LHCN-M2 (cell line): ENCODE results near the gene INTS1. TPM values are rescaled to one million over a fixed set of nuclear protein-coding genes. Genes with fewer than 3 reads are reported as not detected.

Source experiments
- DNase-seq: peaks from one replicate; pipeline ENCODE4 v3.0.0-alpha.2; 2012; ENCODE audit warnings: low read depth
- total RNA-seq: library from RNA; depleted of rRNA; stranded (reverse); fragments of >200 nt; gene quantifications from 2 replicates; pipeline ENCODE4 v1.2.3, GENCODE V29; 2014

INTS1 gene
- total RNA-seq, 1 experiment from 2014 or later = 69.6 TPM

DNA sequence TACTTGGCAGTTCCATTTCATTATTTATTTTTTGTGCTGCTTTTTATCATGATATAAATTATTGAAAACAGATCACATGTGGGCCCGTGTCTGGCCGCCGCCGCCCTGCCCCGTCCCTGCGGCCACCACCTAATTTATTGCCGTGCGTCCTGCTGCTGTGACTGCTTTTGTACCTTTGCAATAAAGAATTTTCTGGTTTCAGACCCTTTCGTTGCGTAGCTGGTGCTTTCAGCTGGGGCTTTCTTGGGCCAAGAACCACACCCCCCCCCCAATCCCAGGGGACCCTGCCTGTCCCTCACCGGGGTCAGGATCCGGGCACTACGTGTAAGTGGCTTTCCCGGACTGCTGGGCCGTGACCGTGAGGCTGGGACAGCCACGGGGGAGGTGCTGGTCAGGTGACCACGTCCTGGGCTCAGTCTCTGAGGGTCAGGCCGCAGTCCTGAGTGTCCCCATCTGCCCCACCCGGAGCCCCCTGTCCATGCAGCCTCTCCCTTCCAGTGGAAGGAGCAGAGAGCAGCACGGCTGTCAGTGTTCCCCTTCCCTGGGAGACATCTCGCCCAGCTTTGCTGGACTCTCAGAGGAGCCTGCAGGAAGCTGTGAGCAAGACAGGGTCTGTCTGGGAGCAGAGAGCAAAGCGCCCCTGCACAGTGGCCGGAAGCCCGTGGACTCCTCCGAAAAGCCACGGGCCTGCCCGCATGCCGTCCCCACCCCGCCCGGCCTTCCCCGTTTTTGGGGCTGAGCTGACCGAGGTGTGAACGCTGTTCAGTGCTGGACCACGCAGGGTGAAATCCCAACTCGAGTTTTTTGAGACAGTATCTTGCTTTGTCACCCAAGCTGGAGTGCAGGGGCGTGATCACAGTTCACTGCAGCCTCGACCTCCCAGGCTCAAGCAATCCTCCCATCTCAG lies 38.9 kb upstream of the INTS1 start:
- no peak for DNase-seq

DNA sequence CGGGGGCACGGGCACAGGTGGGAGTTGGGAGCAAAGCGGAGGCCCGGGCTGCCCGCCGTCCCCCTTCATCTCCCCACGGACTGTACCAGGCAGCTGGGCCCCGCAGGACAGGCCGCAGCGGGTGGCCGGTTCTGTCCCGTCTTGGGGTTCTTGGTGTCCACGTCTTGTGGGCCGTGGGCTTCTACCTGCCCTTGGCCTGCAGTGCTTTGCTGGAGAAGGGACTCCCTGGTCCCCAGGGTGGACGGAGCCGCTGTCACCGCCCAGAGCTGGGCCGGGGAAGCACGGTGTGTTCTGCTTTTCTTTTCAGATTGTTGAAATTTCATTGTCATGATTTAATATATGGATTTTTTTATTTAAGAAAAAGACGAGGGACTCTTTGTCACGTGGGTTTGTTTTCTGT lies 38.1 kb upstream of the INTS1 start:
- no peak for DNase-seq

DNA sequence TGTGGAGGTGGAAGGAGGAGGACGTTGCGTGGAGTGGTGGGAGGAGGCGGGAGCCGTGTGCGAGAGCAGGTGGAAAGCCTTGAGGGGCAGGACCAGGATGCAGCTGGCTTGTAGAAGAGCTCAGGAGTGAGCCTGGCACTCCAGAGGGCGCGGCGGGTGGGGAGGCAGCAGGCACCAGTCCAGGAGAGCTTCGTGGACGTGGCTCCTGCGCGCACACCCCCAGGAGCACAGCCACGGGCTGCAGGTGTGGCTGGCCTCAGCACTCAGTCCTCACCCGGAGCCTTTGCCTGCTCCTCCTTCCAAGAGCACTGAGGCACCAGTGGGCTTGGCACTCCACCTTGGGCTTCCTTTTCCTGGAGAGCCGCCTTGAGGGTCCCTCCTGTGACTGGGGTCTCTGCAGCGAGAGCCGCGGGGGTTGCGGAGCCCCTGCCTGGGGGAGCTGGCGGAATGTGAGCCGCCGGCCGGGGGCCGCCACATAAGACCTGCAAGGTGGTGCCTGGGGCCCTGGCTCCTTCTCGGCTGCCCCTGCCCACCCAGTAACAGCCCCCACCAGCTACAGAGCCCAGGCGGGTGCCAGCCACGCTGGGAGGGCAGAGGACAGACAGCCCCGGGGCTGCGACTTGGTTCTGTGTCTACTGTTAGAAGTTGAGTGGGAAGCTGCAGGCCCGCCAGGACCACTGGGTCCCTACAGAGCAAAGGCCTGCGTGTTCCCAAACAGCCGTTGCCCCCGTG lies 37.4 kb upstream of the INTS1 start:
- DNase-seq = no peak

DNA sequence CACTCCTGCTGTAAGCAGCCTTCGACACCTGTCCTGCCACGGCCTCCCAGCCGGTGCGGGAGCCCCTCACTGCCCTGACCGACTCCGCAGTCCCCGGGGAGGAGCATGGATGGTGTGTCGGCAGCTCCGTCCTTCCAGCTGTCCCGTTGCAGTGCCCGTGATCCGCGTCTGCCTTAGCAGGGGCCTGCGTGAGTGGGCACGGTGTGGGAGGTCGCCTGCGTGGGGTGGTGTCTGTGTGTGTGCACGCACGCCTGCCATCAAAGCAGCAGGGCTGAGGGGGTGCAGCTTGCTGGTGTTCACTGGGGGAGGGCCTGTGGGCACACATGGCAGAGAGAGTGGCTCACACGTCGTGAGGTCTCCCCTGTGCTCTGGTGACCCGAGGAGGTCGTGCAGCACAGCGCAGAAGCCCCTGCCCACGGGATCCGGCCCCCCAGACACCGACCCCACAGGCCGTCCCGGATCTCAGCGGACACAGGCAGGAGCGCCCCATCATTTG lies 36.6 kb upstream of the INTS1 start:
- DNase-seq = no peak

DNA sequence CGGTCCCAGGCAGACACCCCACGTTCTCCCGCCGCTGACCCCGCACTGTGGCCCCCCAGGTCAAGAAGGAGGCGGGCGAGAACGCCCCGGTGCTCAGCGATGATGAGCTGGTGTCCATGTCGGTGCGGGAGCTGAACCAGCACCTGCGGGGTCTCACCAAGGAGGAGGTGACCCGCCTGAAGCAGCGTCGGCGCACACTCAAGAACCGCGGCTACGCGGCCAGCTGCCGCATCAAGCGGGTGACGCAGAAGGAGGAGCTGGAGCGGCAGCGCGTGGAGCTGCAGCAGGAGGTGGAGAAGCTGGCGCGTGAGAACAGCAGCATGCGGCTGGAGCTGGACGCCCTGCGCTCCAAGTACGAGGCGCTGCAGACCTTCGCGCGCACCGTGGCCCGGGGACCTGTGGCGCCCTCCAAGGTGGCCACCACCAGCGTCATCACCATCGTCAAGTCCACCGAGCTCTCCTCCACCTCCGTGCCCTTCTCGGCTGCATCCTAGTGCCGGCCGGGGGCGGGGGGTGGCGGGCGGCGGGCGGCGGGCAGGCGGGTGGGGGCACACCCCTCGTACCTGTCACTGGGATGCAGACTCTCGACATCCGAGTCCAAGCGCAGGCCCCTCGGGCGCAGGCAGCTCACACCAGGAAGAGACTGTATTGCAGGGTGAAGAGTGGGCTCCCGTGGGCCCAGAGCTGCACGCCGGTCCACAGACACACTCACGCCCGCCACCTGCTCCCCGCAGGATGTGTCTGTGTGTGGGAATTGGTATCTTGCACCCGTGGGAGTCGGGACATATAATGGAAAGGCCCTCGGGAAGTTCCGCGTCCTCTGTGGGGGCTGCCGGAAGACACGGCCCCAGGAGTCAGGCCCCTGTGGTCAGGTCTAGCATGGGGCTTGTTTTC lies 35.9 kb upstream of the INTS1 start:
- DNase-seq = no peak

DNA sequence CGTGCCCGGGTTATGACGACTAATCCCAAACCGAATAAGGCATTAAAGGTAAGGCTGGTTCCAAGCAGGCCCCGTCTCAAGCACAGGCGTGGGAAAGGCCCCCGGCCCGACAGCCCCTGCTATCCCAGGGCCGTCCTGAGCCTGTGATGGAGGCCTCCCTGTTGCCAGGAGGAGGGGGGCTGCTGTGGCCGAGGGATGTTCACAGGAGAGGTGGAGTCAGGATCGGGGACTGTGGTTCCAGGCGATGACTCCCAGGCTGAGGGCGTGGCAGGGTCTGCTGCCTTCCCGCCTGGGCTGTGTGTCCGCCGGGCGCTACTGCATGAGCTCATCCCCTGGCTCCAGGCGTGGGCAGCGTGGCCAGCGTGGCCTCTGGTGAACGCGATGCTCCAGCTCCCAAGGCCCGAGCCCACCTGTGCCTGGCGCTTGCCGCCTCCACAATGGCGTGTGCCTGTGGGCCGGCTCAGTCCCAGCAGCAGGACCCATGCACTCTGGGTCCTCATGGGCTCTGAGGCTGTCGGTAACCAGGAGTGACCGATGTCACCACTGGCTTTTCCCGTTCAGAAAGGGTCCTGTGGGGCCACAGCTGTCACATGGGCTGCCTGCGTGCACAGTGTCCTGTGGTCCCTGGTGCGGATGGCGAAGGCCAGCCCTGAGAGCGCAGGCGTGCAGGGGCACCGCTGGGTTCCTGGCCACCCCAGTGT lies 35.1 kb upstream of the INTS1 start:
- DNase-seq = no peak

DNA sequence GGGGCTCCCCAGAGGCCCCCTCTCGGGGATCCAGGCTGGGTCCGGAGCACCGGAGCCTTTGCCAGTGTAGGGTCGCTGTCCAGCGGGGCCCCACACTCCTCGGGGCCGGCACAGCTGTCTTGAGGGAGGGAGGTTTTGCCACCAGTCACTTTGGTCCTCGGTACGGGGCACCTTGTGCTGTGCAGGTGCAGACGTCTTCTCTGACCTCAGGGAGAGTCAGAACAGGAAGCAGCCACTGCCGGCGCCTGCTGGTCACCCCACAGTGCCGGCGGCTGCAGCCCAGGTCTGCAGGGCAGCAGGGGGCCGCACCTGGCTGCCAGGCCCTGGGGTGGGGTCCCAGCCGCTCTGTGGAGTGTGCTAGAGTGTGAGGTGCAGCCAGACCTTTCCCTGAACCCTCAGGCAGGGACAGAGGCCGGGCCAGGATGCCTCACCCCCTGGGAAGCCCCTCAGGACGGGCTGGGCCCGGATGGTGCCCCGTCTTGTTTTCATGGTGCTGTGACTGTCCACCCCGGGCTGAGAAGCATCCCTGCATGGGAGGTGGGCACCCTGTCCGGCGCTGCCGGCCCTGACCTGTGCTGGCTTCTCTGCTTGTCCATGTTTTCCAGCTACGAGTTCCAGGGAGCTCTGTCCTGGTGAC lies 34.5 kb upstream of the INTS1 start:
- DNase-seq = no peak

DNA sequence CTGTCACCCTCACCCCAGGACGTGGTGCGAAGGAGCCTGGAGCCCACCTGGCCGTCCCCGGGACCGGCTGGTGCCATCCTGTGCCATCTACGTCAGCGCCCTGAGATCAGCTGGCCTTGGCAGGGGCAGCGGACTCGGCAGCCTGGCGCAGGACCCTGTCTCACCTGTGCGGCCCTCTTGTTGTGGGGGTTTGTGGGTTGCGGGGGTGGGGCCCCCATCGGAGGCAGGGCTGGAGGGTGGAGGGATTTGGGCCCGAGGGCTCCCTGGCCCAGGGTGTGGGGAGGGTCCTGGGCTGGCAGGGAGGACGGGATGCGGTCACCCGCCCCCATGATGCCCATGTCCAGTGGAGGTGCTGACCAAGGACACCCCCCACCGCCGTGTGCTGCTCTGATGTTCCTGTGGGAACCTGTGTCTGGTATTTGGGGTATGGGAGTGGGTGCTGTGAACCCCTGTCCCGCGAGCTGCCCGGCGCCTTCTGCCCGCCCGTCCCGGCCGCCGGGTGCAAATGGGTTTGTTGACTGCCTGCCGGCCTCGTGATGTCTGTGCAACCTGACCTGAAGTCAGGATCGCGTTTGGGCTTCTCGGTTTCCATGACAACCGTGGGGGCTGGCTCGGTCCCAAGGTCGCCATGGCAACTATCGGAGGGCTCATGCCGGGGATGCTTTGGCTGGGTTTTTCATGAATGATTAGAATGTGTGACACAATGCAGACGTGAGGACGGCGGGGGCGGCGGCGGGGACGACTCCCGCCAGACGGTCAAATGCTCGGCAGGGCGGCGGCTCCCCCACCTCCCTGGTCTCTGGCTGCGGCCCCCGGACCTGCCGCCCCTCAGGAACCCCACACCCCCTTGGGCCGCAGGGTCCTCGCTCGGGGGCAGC lies 33.6 kb upstream of the INTS1 start:
- peak; percentile 87 for DNase-seq

DNA sequence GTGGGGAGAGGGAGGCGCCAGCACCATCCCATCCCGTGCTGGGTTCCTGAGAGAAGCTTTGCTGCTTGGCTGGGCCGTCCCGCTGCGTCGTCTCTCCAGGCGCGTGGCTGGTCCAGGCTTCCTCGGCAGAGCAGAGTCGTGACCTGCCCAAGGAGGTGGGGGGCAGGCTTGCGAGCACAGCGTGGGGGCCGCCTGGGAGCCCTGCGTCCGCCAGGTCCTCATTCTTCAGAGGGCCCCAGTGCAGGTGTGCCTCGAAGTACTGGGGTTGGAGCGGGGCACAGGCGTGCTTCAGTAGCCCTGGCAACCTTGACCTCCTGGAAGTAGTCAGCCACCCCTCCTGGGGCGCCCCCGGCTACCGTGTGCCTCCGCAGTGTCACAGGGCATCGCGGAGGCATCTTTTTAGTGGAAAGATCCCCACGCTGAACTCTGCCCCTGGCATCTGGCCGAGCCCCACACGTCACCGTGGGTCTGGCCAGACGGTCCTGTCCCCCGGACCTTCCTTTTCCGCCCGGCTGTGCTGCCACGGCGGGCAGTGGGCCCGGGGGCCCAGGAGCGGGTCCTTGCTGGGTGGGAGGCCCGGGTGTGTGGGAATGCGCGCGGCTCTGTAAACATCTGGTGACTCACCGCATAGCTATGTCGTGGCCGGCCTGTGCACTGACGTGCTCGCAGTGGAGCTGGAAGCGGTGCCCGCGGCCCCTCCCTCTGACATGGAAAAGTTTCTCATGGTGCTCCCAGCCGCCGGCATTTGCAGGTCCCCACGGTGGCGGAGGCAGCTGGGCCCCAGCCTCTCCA lies 32.8 kb upstream of the INTS1 start:
- peak; percentile 97 for DNase-seq

DNA sequence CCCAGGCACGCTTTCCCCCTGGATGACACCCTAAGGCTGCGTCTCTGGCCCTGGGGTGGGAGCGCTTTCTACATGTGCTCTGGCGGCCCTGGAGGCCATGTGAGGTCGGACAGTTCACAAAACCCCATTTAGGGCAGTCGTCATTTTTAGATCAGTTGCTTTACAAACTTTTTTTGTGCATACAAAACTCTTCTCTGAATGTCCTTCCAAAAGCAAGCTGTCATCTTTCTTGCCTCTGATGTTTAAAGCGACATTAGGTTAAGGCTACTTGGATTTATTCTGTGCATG lies 32.2 kb upstream of the INTS1 start:
- DNase-seq = no peak

DNA sequence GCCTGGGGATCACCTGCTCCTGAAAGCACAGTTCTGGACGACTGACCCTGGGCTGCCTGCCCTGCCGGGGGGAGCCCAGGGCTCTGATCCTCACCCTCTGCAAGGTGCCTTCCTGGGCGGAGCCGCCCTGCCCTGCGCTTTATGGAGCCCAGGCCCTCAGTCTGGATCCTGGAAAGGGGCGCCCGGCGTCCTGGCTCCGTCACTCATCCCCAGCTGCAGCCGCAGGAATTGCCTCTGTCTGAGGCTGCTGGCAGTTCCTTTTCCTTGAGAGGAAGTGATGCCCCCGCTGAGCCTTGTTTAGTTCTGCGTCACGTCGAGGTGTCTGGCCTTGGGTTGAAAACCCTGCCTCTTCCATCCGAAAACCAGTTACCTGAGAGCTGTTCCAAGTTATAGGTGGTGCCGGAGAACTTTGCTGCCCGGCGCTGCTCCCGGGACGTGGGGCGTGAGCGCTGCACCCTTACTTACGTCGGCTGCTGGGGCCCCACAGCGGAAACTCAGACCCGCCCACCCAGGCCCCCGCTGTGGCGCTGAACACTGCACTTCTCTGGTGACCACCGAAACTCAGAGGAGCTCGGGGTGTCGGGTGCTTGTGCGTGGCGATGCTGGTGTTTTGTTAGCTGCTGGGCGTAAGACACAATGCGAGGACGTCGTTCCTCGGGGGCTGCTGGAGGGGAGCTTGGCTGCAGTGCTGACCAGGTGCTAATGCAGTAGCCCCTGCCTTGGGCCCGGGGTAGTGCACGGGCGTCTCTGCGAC lies 31.7 kb upstream of the INTS1 start:
- no peak for DNase-seq

DNA sequence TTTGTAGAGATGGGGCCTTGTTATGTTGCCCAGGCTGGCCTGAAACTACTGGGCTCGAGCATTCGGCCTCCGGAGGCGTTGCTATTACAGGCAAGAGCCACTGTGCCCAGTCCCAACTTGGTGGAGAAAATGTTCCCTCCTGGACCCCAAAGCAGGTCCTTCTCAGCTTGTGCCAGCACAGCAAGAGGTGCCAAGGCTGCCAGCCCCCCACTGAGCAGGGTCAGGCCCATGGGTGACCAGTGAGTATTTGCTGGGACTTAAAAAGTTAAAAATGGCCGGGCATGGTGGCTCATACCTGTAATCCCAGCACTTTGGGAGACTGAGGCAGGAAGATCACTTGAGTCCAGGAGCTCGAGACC lies 30.9 kb upstream of the INTS1 start:
- no peak for DNase-seq

DNA sequence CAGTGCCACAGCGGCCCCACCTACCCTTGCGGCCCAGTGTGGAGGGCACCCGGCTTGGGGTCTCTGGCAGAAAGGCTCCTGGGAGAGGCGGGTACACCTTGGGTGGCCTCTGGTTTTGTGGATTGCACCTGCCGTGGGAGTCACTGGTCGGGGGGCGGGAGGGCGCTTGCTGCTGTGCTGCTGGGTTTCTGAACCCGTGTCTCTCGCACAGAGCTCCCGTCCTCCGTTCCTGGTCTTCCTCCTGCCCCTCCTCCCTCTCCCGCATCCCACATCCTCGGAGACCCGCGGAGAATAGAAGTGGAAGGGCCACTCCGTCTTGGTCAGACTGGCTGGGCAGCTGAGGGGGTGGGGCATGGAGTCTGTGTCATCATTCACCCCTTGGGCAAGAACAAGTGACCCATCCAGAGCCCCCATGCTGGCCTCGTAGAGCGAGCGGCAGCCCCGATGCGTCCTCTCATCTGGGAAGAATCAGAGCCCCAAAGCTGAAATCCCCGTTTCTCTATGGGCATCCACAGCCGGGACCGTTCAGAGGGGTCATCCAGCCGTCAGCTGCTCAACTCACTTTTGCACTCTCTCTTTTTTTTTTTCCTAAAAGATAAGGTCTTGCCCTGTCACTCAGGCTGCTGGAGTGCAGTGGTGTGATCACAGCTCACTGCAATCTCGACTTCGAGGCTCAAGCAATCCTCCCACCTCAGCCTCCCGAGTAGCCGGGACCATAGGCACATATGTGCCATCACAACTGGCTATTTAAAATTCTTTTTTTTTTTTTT lies 30.3 kb upstream of the INTS1 start:
- no peak for DNase-seq

DNA sequence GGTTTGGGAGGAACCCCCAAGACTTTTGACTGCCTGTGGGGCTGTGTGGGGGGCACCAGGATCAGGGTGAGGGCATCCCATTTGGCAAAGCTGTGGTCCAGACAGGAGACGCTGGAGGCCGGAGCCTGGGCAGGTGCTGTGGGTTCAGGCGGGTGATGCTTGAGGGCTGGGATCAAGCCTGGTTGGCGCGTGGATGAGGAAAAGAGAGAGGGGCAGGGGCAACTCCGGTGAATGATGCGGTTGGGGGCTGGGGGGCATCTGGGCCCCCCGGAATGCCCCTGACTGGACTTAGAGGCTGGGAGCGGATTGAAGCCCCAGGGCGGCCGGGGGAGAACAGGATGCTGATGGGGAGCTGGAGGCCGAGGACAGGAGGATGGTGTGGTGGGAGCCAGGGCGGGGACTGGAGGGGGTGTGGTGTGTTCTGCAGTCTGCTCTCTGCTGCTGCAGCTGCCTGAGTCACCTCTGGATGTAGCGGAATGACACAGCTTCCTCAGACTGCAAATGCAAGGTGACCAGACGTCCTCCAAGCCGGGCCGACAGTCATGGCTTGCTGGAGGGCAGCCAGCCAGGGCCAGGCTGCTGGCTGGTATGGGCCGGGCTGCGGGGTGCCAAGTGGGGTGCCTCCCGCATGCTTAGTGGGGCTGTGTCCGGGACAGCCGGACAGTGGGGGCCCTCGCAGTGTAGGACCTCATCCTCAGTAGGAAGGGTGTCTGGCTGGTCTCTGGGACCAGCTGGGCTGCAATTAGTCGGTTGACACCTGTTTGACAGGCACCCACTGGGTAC lies 29.5 kb upstream of the INTS1 start:
- peak; percentile 87 for DNase-seq

DNA sequence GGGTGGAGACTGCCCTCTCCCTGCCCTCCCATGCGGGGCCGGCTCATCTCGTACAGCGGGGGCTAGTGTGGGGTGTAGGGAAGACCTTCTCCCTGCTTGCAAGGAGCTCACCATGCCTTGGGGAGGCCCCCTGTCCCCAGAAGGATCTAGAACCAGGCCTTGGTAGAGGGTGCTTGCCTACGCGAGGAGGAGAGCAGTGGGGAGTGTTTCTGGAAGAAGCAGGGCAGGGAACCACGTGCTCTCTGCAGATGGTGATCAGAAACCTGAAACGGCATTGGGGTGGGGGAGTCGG lies 29.0 kb upstream of the INTS1 start:
- no peak for DNase-seq

DNA sequence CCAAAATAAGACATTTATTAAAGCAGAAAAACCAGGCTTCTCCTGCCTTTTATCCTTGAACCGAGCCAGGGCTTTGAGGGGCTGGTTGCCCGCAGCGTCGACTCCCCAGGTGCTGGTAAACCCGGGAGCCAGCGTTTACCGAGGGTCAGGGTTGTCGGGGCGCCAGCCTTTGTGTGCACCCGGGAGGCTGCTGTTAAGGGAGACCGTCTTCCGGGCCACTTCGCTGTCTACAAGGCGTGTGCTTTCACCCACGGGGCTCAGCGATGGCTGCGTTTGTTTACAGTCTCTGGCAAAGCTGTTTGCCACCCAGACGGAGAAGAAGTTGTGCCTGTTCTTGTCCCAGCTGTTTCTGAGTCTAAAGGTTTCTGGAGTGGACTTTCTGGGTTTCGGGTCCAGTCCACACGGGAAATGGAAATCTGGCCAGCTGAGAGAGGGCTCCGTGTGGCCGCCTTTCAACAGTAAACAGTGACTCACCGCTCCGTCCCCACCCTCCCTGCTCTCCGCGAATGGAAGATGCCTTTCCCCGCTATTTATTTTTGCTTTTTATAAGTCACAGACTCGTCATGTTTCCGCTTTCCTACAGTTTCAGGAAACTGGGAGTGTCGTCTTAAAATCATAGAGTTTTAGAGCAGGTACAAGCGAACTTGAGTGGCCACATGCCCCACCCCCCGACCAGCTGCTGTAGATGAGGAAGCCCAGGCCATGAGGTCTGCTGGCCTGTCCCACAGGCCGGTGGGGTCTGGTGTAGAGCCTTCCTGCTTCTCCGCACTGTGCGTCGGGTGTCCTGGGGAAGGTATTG lies 28.5 kb upstream of the INTS1 start:
- peak; percentile 93 for DNase-seq
